GM23248 (cell line): ENCODE results near the gene CROCC2.

Experiments used
- EZH2 ChIP-seq: fragments of 200-600 bp; sonication (generic); IDR thresholded peaks from 2 replicates; pipeline ENCODE4 v1.6.1; 2018; ENCODE audit warnings: antibody characterized with exemption, mild to moderate bottlenecking; ENCODE audit not compliant: insufficient read depth, poor library complexity, severe bottlenecking
- EZH2phosphoT487 ChIP-seq: fragments of 200-600 bp; sonication (generic); IDR thresholded peaks from 2 replicates; pipeline ENCODE4 v1.6.1; 2018; ENCODE audit warnings: antibody characterized with exemption, moderate library complexity, mild to moderate bottlenecking, low read depth; ENCODE audit not compliant: insufficient read depth

DNA sequence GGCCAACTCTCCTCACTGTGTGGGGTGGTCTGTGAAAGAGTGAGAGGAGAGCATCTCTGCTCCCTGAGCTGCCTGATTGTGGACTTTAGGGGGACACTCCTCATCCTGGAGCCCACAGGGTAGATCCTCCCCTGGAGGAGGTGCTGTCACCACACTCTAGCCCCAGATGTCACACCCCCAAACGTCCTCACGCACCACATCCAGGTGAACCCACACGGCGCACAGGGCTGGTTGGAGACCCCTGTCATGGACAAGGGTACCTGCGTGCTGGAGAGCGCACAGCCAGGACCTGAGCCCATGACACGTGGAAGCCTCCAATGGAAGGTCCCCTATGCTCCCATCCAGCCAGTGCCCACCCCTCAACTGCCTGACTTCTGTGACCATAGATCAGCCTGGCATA is 27.0 kb upstream of the CROCC2 start:
- TF ChIP-seq EZH2 (no peak), EZH2phosphoT487 (no peak)
